Left lung (tissue), 10 donors: ENCODE results near the gene OPRPN. TPM values are rescaled to one million over a fixed set of nuclear protein-coding genes. Genes with fewer than 3 reads are reported as not detected.

ENCODE experiments used
- ATAC-seq: fragments of 200-7000 bp; cut with Tn5 transposase; one replicate; pipeline ENCODE4 v1.9.1; 2020; ENCODE audit warnings: moderate library complexity
- DNase-seq, 4 donors: peaks; one replicate each; pipeline ENCODE4 v3.0.0-alpha.2; 2013 to 2020
- H3K27ac ChIP-seq, 2 donors: fragments of 200-600 bp; sonication (generic) in 1 of 2; one replicate each; pipeline versions ENCODE4 v1.5.0 to v1.8.0; 2020 to 2021
- H3K27me3 ChIP-seq, 2 donors: fragments of 200-600 bp; sonication (generic) in 1 of 2; one replicate each; pipeline versions ENCODE4 v1.5.0 to v1.8.0; 2020 to 2021
- H3K36me3 ChIP-seq, 2 donors: fragments of 200-600 bp; sonication (generic) in 1 of 2; one replicate each; pipeline versions ENCODE4 v1.5.0 to v1.8.0; 2020 to 2021
- H3K4me1 ChIP-seq, 2 donors: fragments of 200-600 bp; one replicate each; pipeline ENCODE4 v1.8.0; 2021
- H3K4me3 ChIP-seq, 2 donors: fragments of 200-600 bp; sonication (generic) in 1 of 2; one replicate each; pipeline versions ENCODE4 v1.5.0 to v1.8.0; 2020 to 2021; ENCODE audit warnings: mild to moderate bottlenecking in 1 of 2
- H3K9me3 ChIP-seq, 2 donors: fragments of 200-600 bp; sonication (generic) in 1 of 2; one replicate each; pipeline versions ENCODE4 v1.5.0 to v1.8.0; 2020 to 2021
- intact Hi-C, 2 donors: fragments of 100-400 bp; cut with DNase I; formaldehyde crosslinking; loops; one replicate each; pipeline versions ENCODE4 v1.11.2 to v1.14.2; 2022
- polyA plus RNA-seq, 6 donors: library from polyadenylated mRNA; unstranded; fragments of 120-200 nt; gene quantifications; one replicate each; pipeline ENCODE4 v1.2.1, GENCODE V29; 2013; ENCODE audit not compliant: insufficient read length in 6 of 6
- total RNA-seq, 2 donors: library from RNA; stranded (reverse); fragmentation: NEBNext Ultra II Directional; extraction: Animal tissue kit (Norgen Biotek cat#: 25700); gene quantifications; one replicate each; pipeline ENCODE4 v1.2.1, GENCODE V29; 2021
- TF ChIP-seq, protein P1 (sequence below), 2 donors: fragments of 200-600 bp; sonication (generic) in 1 of 2; IDR thresholded peaks; one replicate each; pipeline versions ENCODE4 v1.5.0 to v1.8.0; 2021; ENCODE audit warnings: antibody characterized with exemption in 2 of 2
- donor health status: DM: no; HTN: yes; CAD: no.
- donor health status: DM: no; HTN: no; CAD: no.

Gene OPRPN
- total and polyA plus RNA-seq, 8 donors, result not detected

DNA sequence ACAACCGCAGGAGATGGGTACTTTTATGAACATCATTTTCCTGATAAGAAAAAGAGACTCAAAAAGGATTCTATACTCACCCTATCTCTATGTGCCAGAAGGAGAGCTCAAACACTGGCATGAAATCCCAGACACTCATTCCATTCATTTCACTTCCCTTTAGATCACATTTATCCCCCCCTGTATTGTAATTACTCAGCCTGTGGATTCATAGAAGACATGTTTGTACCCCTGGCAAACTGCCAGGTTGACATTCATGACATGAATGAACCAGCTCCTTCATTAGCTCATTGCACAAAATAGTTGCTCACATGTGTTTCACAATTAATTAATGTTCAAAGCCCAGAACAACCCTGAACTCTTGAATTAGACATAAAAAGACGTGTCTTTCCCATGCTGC lies 32.3 kb upstream of the OPRPN start:
- intact Hi-C loops, result no loop called here
- no peak overlapping the region for H3K27ac ChIP-seq
- TF ChIP-seq, protein P1, sequence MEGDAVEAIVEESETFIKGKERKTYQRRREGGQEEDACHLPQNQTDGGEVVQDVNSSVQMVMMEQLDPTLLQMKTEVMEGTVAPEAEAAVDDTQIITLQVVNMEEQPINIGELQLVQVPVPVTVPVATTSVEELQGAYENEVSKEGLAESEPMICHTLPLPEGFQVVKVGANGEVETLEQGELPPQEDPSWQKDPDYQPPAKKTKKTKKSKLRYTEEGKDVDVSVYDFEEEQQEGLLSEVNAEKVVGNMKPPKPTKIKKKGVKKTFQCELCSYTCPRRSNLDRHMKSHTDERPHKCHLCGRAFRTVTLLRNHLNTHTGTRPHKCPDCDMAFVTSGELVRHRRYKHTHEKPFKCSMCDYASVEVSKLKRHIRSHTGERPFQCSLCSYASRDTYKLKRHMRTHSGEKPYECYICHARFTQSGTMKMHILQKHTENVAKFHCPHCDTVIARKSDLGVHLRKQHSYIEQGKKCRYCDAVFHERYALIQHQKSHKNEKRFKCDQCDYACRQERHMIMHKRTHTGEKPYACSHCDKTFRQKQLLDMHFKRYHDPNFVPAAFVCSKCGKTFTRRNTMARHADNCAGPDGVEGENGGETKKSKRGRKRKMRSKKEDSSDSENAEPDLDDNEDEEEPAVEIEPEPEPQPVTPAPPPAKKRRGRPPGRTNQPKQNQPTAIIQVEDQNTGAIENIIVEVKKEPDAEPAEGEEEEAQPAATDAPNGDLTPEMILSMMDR (IDR thresholded peaks at IDR 0.05), result no peak
- H3K27me3 ChIP-seq, result no peaks in the 10 kb centered on the region
- H3K9me3 ChIP-seq, result no peaks in the 10 kb centered on the region
- DNase-seq (no peak), ATAC-seq (no peak)
- H3K4me3 ChIP-seq, result no peak overlapping the region
- no peaks in the 10 kb centered on the region for H3K4me1 ChIP-seq
- H3K36me3 ChIP-seq, result no peaks in the 10 kb centered on the region

GRCh38 chr4:70367813-70368212 lies 29.9 kb upstream of the OPRPN start:
- ATAC-seq (no peak), DNase-seq (no peak)
- TF ChIP-seq, protein P1 (IDR thresholded peaks at IDR 0.05), result no peak
- H3K27ac ChIP-seq, result no peak overlapping the region
- no peaks in the 10 kb centered on the region for H3K36me3 ChIP-seq
- no peak overlapping the region for H3K4me3 ChIP-seq
- H3K9me3 ChIP-seq, result no peaks in the 10 kb centered on the region
- intact Hi-C loops, result no loop called here
- no peaks in the 10 kb centered on the region for H3K4me1 ChIP-seq
- no peaks in the 10 kb centered on the region for H3K27me3 ChIP-seq

GRCh38 chr4:70371987-70372386 lies 25.8 kb upstream of the OPRPN start:
- Histone ChIP-seq H3K27ac (no peak overlapping the region), H3K9me3 (peaks cover 0 to 2% of the 10 kb centered on the region in 2 donors), H3K27me3 (no peaks in the 10 kb centered on the region), H3K4me1 (no peaks in the 10 kb centered on the region), H3K4me3 (no peak overlapping the region), H3K36me3 (no peaks in the 10 kb centered on the region)
- TF ChIP-seq, protein P1 (IDR thresholded peaks at IDR 0.05), result no peak
- intact Hi-C loops, result no loop called here
- no peak for ATAC-seq
- DNase-seq, result no peak

- Histone ChIP-seq H3K4me3 (no peak overlapping the region), H3K36me3 (no peaks in the 10 kb centered on the region), H3K4me1 (no peaks in the 10 kb centered on the region), H3K9me3 (peaks cover 0 to 2% of the 10 kb centered on the region in 2 donors), H3K27ac (no peak overlapping the region), H3K27me3 (no peaks in the 10 kb centered on the region)
- DNase-seq, result no peak
- no peak for ATAC-seq
- intact Hi-C loops, result no loop called here
- TF ChIP-seq, protein P1 (IDR thresholded peaks at IDR 0.05), result no peak
These were observed 25.0 kb upstream of the OPRPN start for GRCh38 chr4:70372760-70373159.

GRCh38 chr4:70380578-70380977 lies 17.2 kb upstream of the OPRPN start:
- H3K27me3 ChIP-seq, result no peaks in the 10 kb centered on the region
- ATAC-seq, result no peak
- intact Hi-C loops, result no loop called here
- no peak overlapping the region for H3K27ac ChIP-seq
- no peaks in the 10 kb centered on the region for H3K4me1 ChIP-seq
- no peak overlapping the region for H3K4me3 ChIP-seq
- no peak for DNase-seq
- TF ChIP-seq, protein P1 (IDR thresholded peaks at IDR 0.05), result no peak
- H3K9me3 ChIP-seq, result no peaks in the 10 kb centered on the region
- no peaks in the 10 kb centered on the region for H3K36me3 ChIP-seq
